ENCODE measurements around the gene RANBP3.

- TF ChIP-seq, protein P1, sequence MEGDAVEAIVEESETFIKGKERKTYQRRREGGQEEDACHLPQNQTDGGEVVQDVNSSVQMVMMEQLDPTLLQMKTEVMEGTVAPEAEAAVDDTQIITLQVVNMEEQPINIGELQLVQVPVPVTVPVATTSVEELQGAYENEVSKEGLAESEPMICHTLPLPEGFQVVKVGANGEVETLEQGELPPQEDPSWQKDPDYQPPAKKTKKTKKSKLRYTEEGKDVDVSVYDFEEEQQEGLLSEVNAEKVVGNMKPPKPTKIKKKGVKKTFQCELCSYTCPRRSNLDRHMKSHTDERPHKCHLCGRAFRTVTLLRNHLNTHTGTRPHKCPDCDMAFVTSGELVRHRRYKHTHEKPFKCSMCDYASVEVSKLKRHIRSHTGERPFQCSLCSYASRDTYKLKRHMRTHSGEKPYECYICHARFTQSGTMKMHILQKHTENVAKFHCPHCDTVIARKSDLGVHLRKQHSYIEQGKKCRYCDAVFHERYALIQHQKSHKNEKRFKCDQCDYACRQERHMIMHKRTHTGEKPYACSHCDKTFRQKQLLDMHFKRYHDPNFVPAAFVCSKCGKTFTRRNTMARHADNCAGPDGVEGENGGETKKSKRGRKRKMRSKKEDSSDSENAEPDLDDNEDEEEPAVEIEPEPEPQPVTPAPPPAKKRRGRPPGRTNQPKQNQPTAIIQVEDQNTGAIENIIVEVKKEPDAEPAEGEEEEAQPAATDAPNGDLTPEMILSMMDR (conservative IDR thresholded peaks at IDR 0.05) = no peak
- TF ChIP-seq EZH2 (IDR thresholded peaks at IDR 0.05; ENCODE audit: low read depth) = no peak
Measured at GRCh38 chr19:5927441-5927821, 50.5 kb downstream of the RANBP3 start.

Data from PC-9 (cell line).